ENCODE data around the gene ARHGEF28. TPM values are rescaled to one million over a fixed set of nuclear protein-coding genes. Genes with fewer than 3 reads are reported as not detected.

The ARHGEF28 gene
- total RNA-seq, 1 donor from 2014 or later, result 9.3 TPM

GRCh38 chr5:73892218-73892617 is 266.2 kb downstream of the ARHGEF28 start:
- Mint-ChIP-seq H3K4me1 (ENCODE audit: low read depth) (peaks cover 19% of the 10 kb centered on the region), H3K36me3 (ENCODE audit: low read depth) (peaks cover 16% of the 10 kb centered on the region), H3K27me3 (ENCODE audit: low read depth) (no peaks in the 10 kb centered on the region), H3K9me3 (ENCODE audit: low read depth) (peaks cover 2% of the 10 kb centered on the region), H3K27ac (ENCODE audit: unreplicated experiment) (no peak overlapping the region), H3K4me3 (ENCODE audit: unreplicated experiment) (no peak overlapping the region)
- TF ChIP-seq CTCF (IDR thresholded peaks at IDR 0.05), result no peak
- DNase-seq (ENCODE audit: low spot score), result no peak

- H3K9me3 Mint-ChIP-seq (ENCODE audit: low read depth), result peaks cover 2% of the 10 kb centered on the region
- no peak overlapping the region for H3K4me3 Mint-ChIP-seq (ENCODE audit: unreplicated experiment)
- DNase-seq (ENCODE audit: low spot score), result no peak
- H3K27me3 Mint-ChIP-seq (ENCODE audit: low read depth), result no peaks in the 10 kb centered on the region
- H3K4me1 Mint-ChIP-seq (ENCODE audit: low read depth), result peaks cover 19% of the 10 kb centered on the region
- H3K36me3 Mint-ChIP-seq (ENCODE audit: low read depth), result peaks cover 16% of the 10 kb centered on the region
- TF ChIP-seq CTCF (IDR thresholded peaks at IDR 0.05), result no peak
- peak overlapping the region; percentile 83 for H3K27ac Mint-ChIP-seq (ENCODE audit: unreplicated experiment)
Observed at GRCh38 chr5:73892806-73893205, 266.8 kb downstream of the ARHGEF28 start.

- Mint-ChIP-seq H3K9me3 (ENCODE audit: low read depth) (peaks cover 2% of the 10 kb centered on the region), H3K4me1 (ENCODE audit: low read depth) (peaks cover 19% of the 10 kb centered on the region), H3K27ac (ENCODE audit: unreplicated experiment) (no peak overlapping the region), H3K36me3 (ENCODE audit: low read depth) (peaks cover 17% of the 10 kb centered on the region), H3K27me3 (ENCODE audit: low read depth) (no peaks in the 10 kb centered on the region), H3K4me3 (ENCODE audit: unreplicated experiment) (no peak overlapping the region)
- TF ChIP-seq CTCF (IDR thresholded peaks at IDR 0.05), result no peak
- no peak for DNase-seq (ENCODE audit: low spot score)
Observed at GRCh38 chr5:73893813-73894212, 267.8 kb downstream of the ARHGEF28 start.

- peaks cover 17% of the 10 kb centered on the region for H3K36me3 Mint-ChIP-seq (ENCODE audit: low read depth)
- H3K4me3 Mint-ChIP-seq (ENCODE audit: unreplicated experiment), result no peak overlapping the region
- TF ChIP-seq CTCF (IDR thresholded peaks at IDR 0.05), result no peak
- H3K27me3 Mint-ChIP-seq (ENCODE audit: low read depth), result no peaks in the 10 kb centered on the region
- H3K27ac Mint-ChIP-seq (ENCODE audit: unreplicated experiment), result no peak overlapping the region
- H3K4me1 Mint-ChIP-seq (ENCODE audit: low read depth), result peaks cover 14% of the 10 kb centered on the region
- H3K9me3 Mint-ChIP-seq (ENCODE audit: low read depth), result peaks cover 2% of the 10 kb centered on the region
- no peak for DNase-seq (ENCODE audit: low spot score)
Observed at GRCh38 chr5:73894860-73895259, 268.9 kb downstream of the ARHGEF28 start.

- H3K27ac Mint-ChIP-seq (ENCODE audit: unreplicated experiment), result no peak overlapping the region
- peaks cover 2% of the 10 kb centered on the region for H3K9me3 Mint-ChIP-seq (ENCODE audit: low read depth)
- no peak for TF ChIP-seq CTCF (IDR thresholded peaks at IDR 0.05)
- peaks cover 15% of the 10 kb centered on the region for H3K36me3 Mint-ChIP-seq (ENCODE audit: low read depth)
- H3K4me3 Mint-ChIP-seq (ENCODE audit: unreplicated experiment), result no peak overlapping the region
- H3K4me1 Mint-ChIP-seq (ENCODE audit: low read depth), result peaks cover 14% of the 10 kb centered on the region
- no peak for DNase-seq (ENCODE audit: low spot score)
- H3K27me3 Mint-ChIP-seq (ENCODE audit: low read depth), result no peaks in the 10 kb centered on the region
Observed at GRCh38 chr5:73895471-73895870, 269.5 kb downstream of the ARHGEF28 start.

Data from chondrocyte (in vitro differentiated cells).